Upper lobe of right lung (tissue), 1 donor: ENCODE data around the gene CPNE9. TPM values are rescaled to one million over a fixed set of nuclear protein-coding genes. Genes with fewer than 3 reads are reported as not detected.

Source experiments
- ATAC-seq: fragments of 200-7000 bp; cut with Tn5 transposase; one replicate; pipeline ENCODE4 v1.9.1; 2020; ENCODE audit warnings: mild to moderate bottlenecking, moderate library complexity
- DNase-seq: peaks from one replicate; pipeline ENCODE4 v3.0.0-alpha.2; 2020
- H3K27ac ChIP-seq: fragments of 200-600 bp; one replicate; pipeline ENCODE4 v1.8.0; 2022
- H3K27me3 ChIP-seq: fragments of 200-600 bp; one replicate; pipeline ENCODE4 v1.8.0; 2022; ENCODE audit warnings: mild to moderate bottlenecking
- H3K36me3 ChIP-seq: fragments of 200-600 bp; one replicate; pipeline ENCODE4 v1.8.0; 2022
- H3K4me1 ChIP-seq: fragments of 200-600 bp; one replicate; pipeline ENCODE4 v1.8.0; 2022
- H3K4me3 ChIP-seq: fragments of 200-600 bp; one replicate; pipeline ENCODE4 v1.8.0; 2022; ENCODE audit warnings: mild to moderate bottlenecking
- H3K9me3 ChIP-seq: fragments of 200-600 bp; one replicate; pipeline ENCODE4 v1.8.0; 2022
- intact Hi-C: fragments of 100-400 bp; cut with DNase I; formaldehyde crosslinking; loops from one replicate; pipeline ENCODE4 v1.11.0; 2022
- total RNA-seq: library from RNA; stranded (reverse); fragmentation: NEBNext Ultra II Directional; extraction: Animal tissue kit (Norgen Biotek cat#: 25700); gene quantifications from one replicate; pipeline ENCODE4 v1.2.1, GENCODE V29; 2021
- TF ChIP-seq, protein P1 (sequence below): fragments of 200-600 bp; IDR thresholded peaks from one replicate; pipeline ENCODE4 v1.8.0; 2022; ENCODE audit warnings: antibody characterized with exemption
- donor health status: DM: no; HTN: yes; CAD: no; lungs with severe emphysema.

Gene CPNE9
- total RNA-seq, 1 donor from 2014 or later: 0.90 TPM

DNA sequence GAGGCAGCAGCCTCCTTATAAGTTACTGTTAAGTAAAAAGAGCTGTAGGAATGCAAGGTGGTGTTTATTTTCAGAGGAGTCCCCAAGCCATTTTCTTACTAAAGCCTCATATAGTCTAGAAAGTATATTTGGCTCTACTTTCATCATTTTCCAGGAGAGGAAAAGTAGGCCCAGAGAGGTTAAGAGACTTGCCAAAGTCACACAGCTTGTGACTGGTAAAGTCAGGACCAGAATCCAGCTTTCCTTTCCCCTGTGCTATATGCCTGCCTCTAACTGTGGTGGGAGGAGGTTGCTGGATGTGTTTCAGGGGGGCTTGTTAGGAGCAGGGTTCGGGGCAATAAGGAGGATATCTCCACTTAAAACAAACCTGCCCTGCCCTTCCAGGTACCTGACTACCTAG lies 38.9 kb downstream of the CPNE9 start:
- DNase-seq (no peak), ATAC-seq (no peak)
- H3K4me1 ChIP-seq: no peaks in the 10 kb centered on the region
- H3K4me3 ChIP-seq: no peak overlapping the region
- no peak overlapping the region for H3K27ac ChIP-seq
- intact Hi-C loops: no loop called here
- peaks cover 100% of the 10 kb centered on the region for H3K36me3 ChIP-seq
- H3K27me3 ChIP-seq: no peaks in the 10 kb centered on the region
- no peaks in the 10 kb centered on the region for H3K9me3 ChIP-seq
- TF ChIP-seq, protein P1, sequence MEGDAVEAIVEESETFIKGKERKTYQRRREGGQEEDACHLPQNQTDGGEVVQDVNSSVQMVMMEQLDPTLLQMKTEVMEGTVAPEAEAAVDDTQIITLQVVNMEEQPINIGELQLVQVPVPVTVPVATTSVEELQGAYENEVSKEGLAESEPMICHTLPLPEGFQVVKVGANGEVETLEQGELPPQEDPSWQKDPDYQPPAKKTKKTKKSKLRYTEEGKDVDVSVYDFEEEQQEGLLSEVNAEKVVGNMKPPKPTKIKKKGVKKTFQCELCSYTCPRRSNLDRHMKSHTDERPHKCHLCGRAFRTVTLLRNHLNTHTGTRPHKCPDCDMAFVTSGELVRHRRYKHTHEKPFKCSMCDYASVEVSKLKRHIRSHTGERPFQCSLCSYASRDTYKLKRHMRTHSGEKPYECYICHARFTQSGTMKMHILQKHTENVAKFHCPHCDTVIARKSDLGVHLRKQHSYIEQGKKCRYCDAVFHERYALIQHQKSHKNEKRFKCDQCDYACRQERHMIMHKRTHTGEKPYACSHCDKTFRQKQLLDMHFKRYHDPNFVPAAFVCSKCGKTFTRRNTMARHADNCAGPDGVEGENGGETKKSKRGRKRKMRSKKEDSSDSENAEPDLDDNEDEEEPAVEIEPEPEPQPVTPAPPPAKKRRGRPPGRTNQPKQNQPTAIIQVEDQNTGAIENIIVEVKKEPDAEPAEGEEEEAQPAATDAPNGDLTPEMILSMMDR: no peak

DNA sequence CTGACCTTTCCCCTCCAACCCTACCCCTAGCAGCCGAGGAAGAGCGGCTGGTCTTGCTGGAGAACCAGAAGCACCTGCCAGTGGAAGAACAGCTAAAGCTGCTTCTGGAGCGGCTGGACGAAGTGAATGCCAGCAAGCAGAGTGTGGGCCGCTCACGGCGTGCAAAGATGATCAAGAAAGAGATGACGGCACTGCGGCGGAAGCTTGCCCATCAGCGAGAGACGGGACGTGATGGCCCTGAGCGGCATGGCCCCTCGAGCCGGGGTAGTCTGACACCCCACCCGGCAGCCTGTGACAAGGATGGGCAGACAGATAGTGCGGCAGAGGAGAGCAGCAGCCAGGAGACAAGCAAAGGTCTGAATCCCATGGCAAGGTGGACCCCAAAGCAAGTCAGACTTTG lies 39.9 kb downstream of the CPNE9 start:
- Histone ChIP-seq H3K4me3 (no peak overlapping the region), H3K27me3 (no peaks in the 10 kb centered on the region), H3K36me3 (peaks cover 95% of the 10 kb centered on the region), H3K27ac (no peak overlapping the region), H3K9me3 (no peaks in the 10 kb centered on the region), H3K4me1 (no peaks in the 10 kb centered on the region)
- DNase-seq: no peak
- TF ChIP-seq, protein P1: no peak
- intact Hi-C loops: no loop called here
- ATAC-seq: no peak

DNA sequence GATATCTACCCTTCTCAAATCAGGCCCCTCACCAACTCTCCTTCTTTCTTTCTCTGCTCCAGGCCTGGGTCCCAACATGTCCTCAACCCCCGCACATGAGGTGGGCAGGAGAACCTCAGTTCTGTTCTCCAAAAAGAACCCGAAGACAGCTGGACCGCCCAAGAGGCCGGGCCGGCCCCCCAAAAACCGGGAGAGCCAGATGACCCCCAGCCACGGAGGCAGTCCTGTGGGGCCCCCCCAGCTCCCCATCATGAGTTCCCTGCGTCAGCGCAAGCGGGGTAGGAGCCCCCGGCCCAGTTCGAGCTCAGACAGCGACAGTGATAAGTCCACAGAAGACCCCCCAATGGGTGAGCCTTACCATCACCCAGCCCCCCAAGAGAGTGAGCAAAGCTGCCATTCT lies 40.5 kb downstream of the CPNE9 start:
- no peaks in the 10 kb centered on the region for H3K9me3 ChIP-seq
- intact Hi-C loops: no loop called here
- no peak overlapping the region for H3K4me3 ChIP-seq
- no peak overlapping the region for H3K27ac ChIP-seq
- H3K36me3 ChIP-seq: peaks cover 89% of the 10 kb centered on the region
- ATAC-seq: no peak
- no peaks in the 10 kb centered on the region for H3K27me3 ChIP-seq
- H3K4me1 ChIP-seq: peaks cover 4% of the 10 kb centered on the region
- DNase-seq: no peak
- TF ChIP-seq, protein P1: no peak

DNA sequence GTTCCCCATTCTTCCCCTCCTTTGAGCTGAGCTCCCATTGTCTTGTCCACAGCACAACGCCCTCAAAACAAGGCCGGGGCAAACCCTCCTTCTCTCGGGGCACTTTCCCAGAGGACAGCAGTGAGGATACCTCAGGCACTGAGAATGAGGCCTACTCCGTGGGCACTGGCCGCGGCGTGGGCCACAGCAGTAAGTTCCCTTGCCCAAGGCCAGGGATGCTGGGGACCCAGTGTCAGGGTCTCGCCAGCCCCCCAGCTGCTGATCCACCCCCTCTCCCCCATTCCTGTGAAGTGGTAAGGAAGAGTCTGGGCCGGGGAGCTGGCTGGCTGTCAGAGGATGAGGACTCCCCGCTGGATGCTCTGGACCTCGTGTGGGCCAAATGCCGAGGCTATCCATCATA lies 41.9 kb downstream of the CPNE9 start:
- peaks cover 8% of the 10 kb centered on the region for H3K4me1 ChIP-seq
- H3K27me3 ChIP-seq: no peaks in the 10 kb centered on the region
- H3K27ac ChIP-seq: no peak overlapping the region
- H3K36me3 ChIP-seq: peaks cover 75% of the 10 kb centered on the region
- TF ChIP-seq, protein P1: no peak
- no peaks in the 10 kb centered on the region for H3K9me3 ChIP-seq
- no peak for ATAC-seq
- H3K4me3 ChIP-seq: no peak overlapping the region
- intact Hi-C loops: no loop called here
- DNase-seq: no peak

DNA sequence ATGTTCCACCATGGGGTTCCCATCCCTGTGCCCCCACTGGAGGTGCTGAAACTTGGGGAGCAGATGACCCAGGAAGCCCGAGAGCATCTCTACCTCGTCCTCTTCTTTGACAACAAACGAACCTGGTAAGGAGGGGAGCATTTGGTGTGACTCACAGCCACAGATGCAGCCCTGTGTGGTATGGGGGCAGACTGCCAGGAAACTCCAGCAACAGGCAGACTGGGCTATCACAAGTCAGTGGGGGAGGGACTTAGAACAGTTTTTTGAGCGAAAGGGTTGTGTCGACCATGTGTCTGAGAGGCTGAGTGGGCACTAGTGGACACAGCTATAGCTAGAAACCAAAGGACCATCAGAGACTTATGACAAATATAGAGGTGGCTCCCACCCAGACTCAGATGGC lies 42.7 kb downstream of the CPNE9 start:
- no peak for ATAC-seq
- TF ChIP-seq, protein P1: no peak
- intact Hi-C loops: no loop called here

DNA sequence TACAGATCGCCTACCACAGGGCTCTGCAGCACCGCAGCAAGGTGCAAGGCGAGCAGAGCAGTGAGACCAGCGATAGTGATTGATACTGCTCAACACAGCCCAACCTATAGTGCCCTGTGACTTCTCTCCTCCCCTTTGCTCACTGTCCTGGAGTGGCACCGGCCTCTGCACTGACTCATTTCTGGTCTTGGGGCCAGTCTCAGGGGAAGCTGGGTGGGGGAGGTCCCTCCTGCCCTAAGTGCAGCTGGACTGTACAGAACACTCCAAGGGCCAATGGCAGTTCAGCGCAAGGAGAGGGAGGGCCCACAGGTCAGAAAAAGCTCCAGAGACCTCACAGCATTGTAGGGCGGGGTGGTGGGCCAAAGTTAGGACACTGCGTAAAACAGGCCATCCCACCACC lies 43.6 kb downstream of the CPNE9 start:
- Histone ChIP-seq H3K4me3 (no peak overlapping the region), H3K4me1 (peaks cover 18% of the 10 kb centered on the region), H3K27me3 (no peaks in the 10 kb centered on the region), H3K36me3 (peaks cover 69% of the 10 kb centered on the region), H3K27ac (no peak overlapping the region), H3K9me3 (no peaks in the 10 kb centered on the region)
- TF ChIP-seq, protein P1: no peak
- intact Hi-C loops: no loop called here
- no peak for ATAC-seq
- DNase-seq: no peak

More for the DNA sequence above, 42.7 kb downstream of the CPNE9 start:
- H3K4me1 ChIP-seq: peaks cover 16% of the 10 kb centered on the region
- H3K27ac ChIP-seq: no peak overlapping the region
- H3K4me3 ChIP-seq: no peak overlapping the region
- H3K9me3 ChIP-seq: no peaks in the 10 kb centered on the region
- H3K27me3 ChIP-seq: no peaks in the 10 kb centered on the region
- DNase-seq: no peak
- H3K36me3 ChIP-seq: peaks cover 69% of the 10 kb centered on the region
